ENCODE results near the gene CD207.
"Not testable (repeated sequence)": the region's sequence is repeated elsewhere in the genome, so short reads cannot be mapped to it uniquely, and the experiment has no call there.

Gene CD207

DNA sequence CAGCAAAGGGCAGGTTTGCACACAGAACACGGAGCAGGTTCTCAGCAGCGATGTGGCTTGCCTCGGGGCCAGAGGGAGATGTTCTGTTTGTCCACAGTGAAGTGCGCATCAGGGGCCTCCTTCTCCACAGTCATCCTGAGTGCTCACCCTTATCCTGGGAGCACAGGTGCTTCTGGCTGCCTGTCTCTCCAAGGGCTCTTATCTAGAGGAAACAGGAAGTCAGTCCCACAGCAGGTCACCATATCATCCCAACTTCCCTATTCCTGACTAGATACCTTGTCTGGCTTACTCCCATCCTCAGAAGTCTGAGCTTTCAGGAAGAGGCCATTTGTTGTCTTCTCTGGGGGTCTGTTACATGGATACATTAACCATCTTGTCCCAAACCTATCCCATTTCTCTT lies at the start of gene CD207:
Gene CD207, minus strand, starts transcription at position 174 of the 400 bp plus-strand sequence. Its CDS starts 40 bp downstream, at position 134.
- Mint-ChIP-seq H3K36me3 (ENCODE audit: low read depth) (no peaks in the 10 kb centered on the region), H3K9me3 (no peaks in the 10 kb centered on the region), H3K27me3 (ENCODE audit: low read depth) (peaks cover 2% of the 10 kb centered on the region), H3K4me1 (ENCODE audit: low read depth) (no peaks in the 10 kb centered on the region), H3K27ac (no peak within 1 kb of the TSS), H3K4me3 (no peak within 1 kb of the TSS)

DNA sequence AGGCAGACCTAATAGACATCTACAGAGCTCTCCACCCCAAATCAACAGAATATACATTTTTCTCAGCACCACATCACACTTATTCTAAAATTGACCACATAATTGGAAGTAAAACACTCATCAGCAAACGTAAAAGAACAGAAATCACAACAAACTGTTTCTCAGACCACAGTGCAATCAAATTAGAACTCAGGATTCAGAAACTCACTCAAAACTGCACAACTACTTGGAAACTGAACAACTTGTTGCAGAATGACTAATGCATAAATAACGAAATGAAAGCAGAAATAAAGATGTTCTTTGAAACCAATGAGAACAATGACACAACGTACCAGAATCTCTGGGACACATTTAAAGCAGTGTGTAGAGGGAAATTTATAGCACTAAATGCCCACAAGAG lies 42.9 kb upstream of the CD207 start:
- H3K27me3 Mint-ChIP-seq (ENCODE audit: low read depth): peaks cover 20% of the 10 kb centered on the region
- peaks cover 10% of the 10 kb centered on the region for H3K36me3 Mint-ChIP-seq (ENCODE audit: low read depth)
- peaks cover 16% of the 10 kb centered on the region for H3K9me3 Mint-ChIP-seq
- peak overlapping the region; percentile 21 for H3K27ac Mint-ChIP-seq
- peaks cover 10% of the 10 kb centered on the region for H3K4me1 Mint-ChIP-seq (ENCODE audit: low read depth)
- H3K4me3 Mint-ChIP-seq: peak overlapping the region; percentile 42

DNA sequence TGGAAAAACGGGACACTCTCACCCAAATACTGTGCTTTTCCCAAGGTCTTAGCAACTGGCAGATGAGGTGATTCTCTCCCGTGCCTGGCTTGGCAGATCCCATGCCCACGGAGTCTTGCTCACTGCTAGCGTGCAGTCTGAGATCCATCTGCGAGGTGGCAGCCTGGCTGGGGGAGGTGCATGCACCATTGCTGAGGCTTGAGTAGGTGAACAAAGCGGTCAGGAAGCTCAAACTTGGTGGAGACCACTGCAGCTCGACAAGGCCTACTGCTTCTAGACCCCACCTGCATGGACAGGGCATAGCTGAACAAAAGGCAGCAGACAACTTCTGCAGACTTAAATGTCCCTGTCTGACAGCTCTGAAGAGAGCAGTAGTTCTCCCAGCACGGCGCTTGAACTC lies 40.5 kb upstream of the CD207 start:
- H3K9me3 Mint-ChIP-seq: peaks cover 16% of the 10 kb centered on the region
- H3K27me3 Mint-ChIP-seq (ENCODE audit: low read depth); H3K27ac Mint-ChIP-seq; H3K4me3 Mint-ChIP-seq: not testable (repeated sequence)
- peaks cover 10% of the 10 kb centered on the region for H3K4me1 Mint-ChIP-seq (ENCODE audit: low read depth)
- peaks cover 10% of the 10 kb centered on the region for H3K36me3 Mint-ChIP-seq (ENCODE audit: low read depth)

DNA sequence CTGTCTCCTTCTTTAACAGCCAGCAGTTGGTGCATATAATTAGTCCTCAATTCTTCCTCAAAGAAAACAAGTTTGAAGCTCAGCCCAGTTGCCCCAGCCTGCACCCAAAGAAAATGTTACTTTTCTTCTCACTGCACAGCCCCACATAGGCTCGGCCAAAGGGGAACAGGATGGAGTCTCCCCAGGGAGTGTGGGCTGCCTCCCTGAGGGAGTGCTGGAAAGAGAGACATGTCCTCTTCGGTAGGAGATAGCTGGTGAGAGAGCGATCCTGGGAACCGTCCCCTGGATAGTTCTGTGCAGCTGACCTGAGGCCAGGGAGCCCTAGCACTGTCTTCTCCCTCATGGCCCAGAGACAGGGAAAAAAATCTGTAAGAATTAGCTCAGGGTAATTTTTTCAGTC lies 37.9 kb upstream of the CD207 start:
- H3K9me3 Mint-ChIP-seq: peaks cover 13% of the 10 kb centered on the region
- peaks cover 4% of the 10 kb centered on the region for H3K4me1 Mint-ChIP-seq (ENCODE audit: low read depth)
- peaks cover 4% of the 10 kb centered on the region for H3K27me3 Mint-ChIP-seq (ENCODE audit: low read depth)
- H3K36me3 Mint-ChIP-seq (ENCODE audit: low read depth): peaks cover 5% of the 10 kb centered on the region
- no peak overlapping the region for H3K4me3 Mint-ChIP-seq
- no peak overlapping the region for H3K27ac Mint-ChIP-seq

DNA sequence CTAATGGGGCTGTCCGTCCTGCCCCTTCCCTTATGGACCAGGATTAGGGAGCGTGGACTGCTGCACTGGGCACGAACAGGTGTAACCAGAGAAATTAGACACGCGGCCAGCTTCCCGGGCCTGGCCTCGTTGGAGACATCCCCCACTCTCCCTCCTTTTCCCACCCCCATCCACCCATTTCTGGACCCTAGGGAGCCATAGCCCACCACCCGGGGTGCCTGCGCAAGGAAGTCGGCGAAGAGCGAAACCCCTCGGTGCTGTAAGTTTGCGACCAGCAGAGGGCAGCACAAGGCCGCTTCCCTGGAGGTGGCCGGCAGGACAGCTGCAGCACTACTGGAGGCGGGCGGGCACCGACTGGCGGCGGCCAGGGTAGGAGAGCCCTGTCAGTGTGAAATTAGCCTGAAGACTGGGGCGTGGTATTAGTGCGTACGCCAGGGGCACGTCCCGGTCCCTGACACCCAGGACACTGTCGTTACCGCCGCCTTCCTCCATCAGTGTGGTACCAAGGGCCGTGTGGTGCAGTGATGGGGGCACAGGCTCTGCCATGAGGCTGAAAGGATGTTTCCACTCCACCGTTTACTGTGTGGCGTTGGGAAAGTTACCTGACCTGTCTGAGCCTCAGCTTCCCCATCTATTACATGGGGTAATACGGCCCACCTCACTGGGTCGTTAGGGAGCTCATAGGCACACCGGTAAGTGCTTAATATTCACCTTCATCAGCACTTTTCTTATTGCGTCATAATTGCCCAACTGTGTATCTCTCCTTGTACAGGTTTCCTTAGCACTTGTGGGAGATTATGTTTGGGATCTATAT lies 36.0 kb upstream of the CD207 start:
- Mint-ChIP-seq H3K9me3 (no peaks in the 10 kb centered on the region), H3K4me3 (peak overlapping the region; percentile 40), H3K36me3 (ENCODE audit: low read depth) (no peaks in the 10 kb centered on the region), H3K27ac (no peak overlapping the region), H3K27me3 (ENCODE audit: low read depth) (peaks cover 4% of the 10 kb centered on the region), H3K4me1 (ENCODE audit: low read depth) (no peaks in the 10 kb centered on the region)

GRCh38 chr2:70870790-70871189 lies 35.2 kb upstream of the CD207 start:
- Mint-ChIP-seq H3K36me3 (ENCODE audit: low read depth) (no peaks in the 10 kb centered on the region), H3K27ac (no peak overlapping the region)

GRCh38 chr2:70868970-70869369 lies 33.4 kb upstream of the CD207 start:
- Mint-ChIP-seq H3K4me1 (ENCODE audit: low read depth) (peaks cover 3% of the 10 kb centered on the region), H3K9me3 (no peaks in the 10 kb centered on the region), H3K36me3 (ENCODE audit: low read depth) (no peaks in the 10 kb centered on the region), H3K27ac (no peak overlapping the region), H3K4me3 (no peak overlapping the region), H3K27me3 (ENCODE audit: low read depth) (peaks cover 4% of the 10 kb centered on the region)

More at GRCh38 chr2:70870790-70871189, 35.2 kb upstream of the CD207 start:
- no peaks in the 10 kb centered on the region for H3K9me3 Mint-ChIP-seq
- H3K4me1 Mint-ChIP-seq (ENCODE audit: low read depth): no peaks in the 10 kb centered on the region
- no peak overlapping the region for H3K4me3 Mint-ChIP-seq
- H3K27me3 Mint-ChIP-seq (ENCODE audit: low read depth): peaks cover 4% of the 10 kb centered on the region

GRCh38 chr2:70861777-70862625 lies 26.4 kb upstream of the CD207 start:
- Mint-ChIP-seq H3K4me3 (no peak overlapping the region), H3K27me3 (ENCODE audit: low read depth) (peaks cover 34% of the 10 kb centered on the region), H3K27ac (no peak overlapping the region), H3K36me3 (ENCODE audit: low read depth) (no peaks in the 10 kb centered on the region), H3K4me1 (ENCODE audit: low read depth) (peaks cover 8% of the 10 kb centered on the region), H3K9me3 (no peaks in the 10 kb centered on the region)

DNA sequence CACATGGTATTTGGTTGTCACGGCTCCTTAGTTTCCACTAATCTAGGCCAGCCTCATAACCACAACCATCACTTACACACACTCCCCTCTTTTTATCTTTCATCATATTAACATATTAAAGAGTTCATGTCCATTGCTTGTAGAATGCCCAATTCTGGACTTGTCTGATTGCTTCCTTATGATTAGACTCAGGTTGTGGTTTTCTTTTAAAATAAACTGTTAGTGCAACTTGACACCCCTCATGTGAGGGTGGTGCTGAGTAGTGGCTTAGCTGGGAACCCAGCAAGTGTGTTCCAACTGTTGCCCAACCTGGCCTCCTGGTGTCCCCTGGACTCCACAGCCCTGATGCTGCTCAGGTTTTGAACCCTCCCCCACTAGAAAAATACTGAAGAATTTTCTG lies 20.1 kb upstream of the CD207 start:
- H3K36me3 Mint-ChIP-seq (ENCODE audit: low read depth): no peaks in the 10 kb centered on the region
- peaks cover 15% of the 10 kb centered on the region for H3K4me1 Mint-ChIP-seq (ENCODE audit: low read depth)
- no peak overlapping the region for H3K27ac Mint-ChIP-seq
- H3K9me3 Mint-ChIP-seq: no peaks in the 10 kb centered on the region
- H3K27me3 Mint-ChIP-seq (ENCODE audit: low read depth): peaks cover 21% of the 10 kb centered on the region
- H3K4me3 Mint-ChIP-seq: no peak overlapping the region

GRCh38 chr2:70854411-70854810 lies 18.8 kb upstream of the CD207 start:
- H3K4me3 Mint-ChIP-seq: no peak overlapping the region
- H3K9me3 Mint-ChIP-seq: no peaks in the 10 kb centered on the region
- H3K27me3 Mint-ChIP-seq (ENCODE audit: low read depth): peaks cover 10% of the 10 kb centered on the region
- H3K4me1 Mint-ChIP-seq (ENCODE audit: low read depth): peaks cover 15% of the 10 kb centered on the region
- no peak overlapping the region for H3K27ac Mint-ChIP-seq
- no peaks in the 10 kb centered on the region for H3K36me3 Mint-ChIP-seq (ENCODE audit: low read depth)

- no peak overlapping the region for H3K27ac Mint-ChIP-seq
- no peaks in the 10 kb centered on the region for H3K27me3 Mint-ChIP-seq (ENCODE audit: low read depth)
- H3K4me1 Mint-ChIP-seq (ENCODE audit: low read depth): peaks cover 15% of the 10 kb centered on the region
- no peak overlapping the region for H3K4me3 Mint-ChIP-seq
- H3K36me3 Mint-ChIP-seq (ENCODE audit: low read depth): no peaks in the 10 kb centered on the region
- H3K9me3 Mint-ChIP-seq: no peaks in the 10 kb centered on the region
Measured at GRCh38 chr2:70852824-70853223, 17.2 kb upstream of the CD207 start.

GRCh38 chr2:70851704-70852103 lies 16.1 kb upstream of the CD207 start:
- Mint-ChIP-seq H3K36me3 (ENCODE audit: low read depth) (no peaks in the 10 kb centered on the region), H3K4me1 (ENCODE audit: low read depth) (peaks cover 15% of the 10 kb centered on the region), H3K9me3 (no peaks in the 10 kb centered on the region), H3K4me3 (peak overlapping the region; percentile 11), H3K27me3 (ENCODE audit: low read depth) (no peaks in the 10 kb centered on the region), H3K27ac (peak overlapping the region; percentile 78)

GRCh38 chr2:70850925-70851324 lies 15.3 kb upstream of the CD207 start:
- no peaks in the 10 kb centered on the region for H3K36me3 Mint-ChIP-seq (ENCODE audit: low read depth)
- no peaks in the 10 kb centered on the region for H3K9me3 Mint-ChIP-seq
- peaks cover 15% of the 10 kb centered on the region for H3K4me1 Mint-ChIP-seq (ENCODE audit: low read depth)
- no peak overlapping the region for H3K4me3 Mint-ChIP-seq
- no peaks in the 10 kb centered on the region for H3K27me3 Mint-ChIP-seq (ENCODE audit: low read depth)
- H3K27ac Mint-ChIP-seq: no peak overlapping the region

GRCh38 chr2:70842401-70842800 lies 6.8 kb upstream of the CD207 start:
- Mint-ChIP-seq H3K4me3 (no peak overlapping the region), H3K4me1 (ENCODE audit: low read depth) (no peaks in the 10 kb centered on the region), H3K27ac (no peak overlapping the region), H3K27me3 (ENCODE audit: low read depth) (peaks cover 15% of the 10 kb centered on the region), H3K36me3 (ENCODE audit: low read depth) (no peaks in the 10 kb centered on the region), H3K9me3 (peaks cover 3% of the 10 kb centered on the region)
